Measurements from ENCODE around the gene GALNT10. TPM values are rescaled to one million over a fixed set of nuclear protein-coding genes. Genes with fewer than 3 reads are reported as not detected.

GALNT10 gene
- total and polyA plus RNA-seq, 9 of the 15 experiments (the other 6 are each of a cell fraction or from before 2014, with no cell fraction given) = 4.6 to 37.1 (median 13.3) TPM

DNA sequence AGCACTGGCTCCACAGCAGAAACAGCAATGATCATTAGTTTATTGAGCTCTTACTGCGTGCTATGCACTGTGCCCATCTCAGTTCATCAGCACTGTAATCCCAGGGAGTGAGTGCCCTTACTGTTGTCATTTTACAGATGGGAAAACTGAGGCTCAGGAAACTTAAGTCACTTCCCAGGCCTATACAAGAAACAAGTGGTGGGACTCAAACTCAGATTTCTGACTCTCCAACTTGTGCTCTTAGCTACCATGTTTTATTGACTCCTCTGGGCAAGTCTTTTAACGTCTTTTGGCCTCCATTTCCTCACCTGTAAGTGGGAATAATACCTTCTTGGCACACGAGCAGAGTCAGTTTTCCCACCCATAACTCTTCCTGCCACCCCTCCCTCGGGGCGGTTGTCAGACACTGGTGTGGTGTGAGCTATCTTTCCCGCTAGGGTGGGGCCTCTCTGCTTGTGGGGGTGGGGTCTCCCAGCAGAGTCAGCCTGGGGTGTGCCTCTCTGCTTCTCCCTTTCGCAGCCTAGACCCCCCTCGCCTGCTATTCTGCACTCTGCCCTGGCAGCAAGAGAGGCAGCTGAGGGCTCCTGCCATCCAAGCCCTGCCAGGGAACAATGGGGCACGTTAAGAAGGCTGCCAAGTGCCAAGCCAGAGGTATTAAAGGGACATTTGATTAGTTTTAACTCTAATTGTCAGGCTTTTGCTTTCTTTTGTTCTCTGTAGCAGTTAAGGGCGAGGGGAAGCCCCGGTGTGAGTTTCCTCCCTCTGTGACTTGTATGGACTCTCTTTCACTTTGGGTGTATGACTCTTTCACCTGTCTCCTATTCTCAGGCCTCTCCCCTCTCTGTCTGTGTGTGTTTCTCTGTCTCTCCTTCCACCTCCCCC, 12.1 kb downstream of the GALNT10 start:
- peak overlapping the region; percentile 70 for H3K4me2 ChIP-seq (ENCODE audit: insufficient read depth, low read length)
- POLR2A ChIA-PET = interaction anchor here (0.6 to 1.2 kb wide), 4 partner anchors 9 to 47 kb away, joined by 3 read pairs; no protein-coding TSS in a partner anchor
- no peaks in the 10 kb centered on the region for H3K9me3 ChIP-seq (replicated peaks; ENCODE audit: control insufficient read depth, insufficient read depth, low read depth, low read length)
- WGBS (ENCODE audit: insufficient coverage, low coverage, missing lambda C conversion rate) = 12% methylated on average over 11 of the region's 11 CpGs
- H3K27me3 ChIP-seq (ENCODE audit: control insufficient read depth in 2 of 2, insufficient read depth in 2 of 2, low read length in 2 of 2) = no peaks in the 10 kb centered on the region
- in situ Hi-C loops (cut with MboI) = no loop called here
- peak; percentile 79 for ATAC-seq
- H2AFZ ChIP-seq (ENCODE audit: low read depth, low read length) = peak overlapping the region; percentile 77
- intact Hi-C loops (cut with micrococcal nuclease) = no loop called here
- H3K9me1 ChIP-seq (ENCODE audit: control insufficient read depth, insufficient read depth, low read length) = no peaks in the 10 kb centered on the region
- peaks cover 69% of the 10 kb centered on the region for H3K79me2 ChIP-seq (ENCODE audit: control insufficient read depth, insufficient read depth, low read length)
- peak overlapping the region; percentile 34 to 86; a peak in 3 of 4 replicates for H3K9ac ChIP-seq (ENCODE audit: insufficient read depth in 1 of 2, low read depth in 2 of 2, low read length in 2 of 2)
- H3K4me3 ChIP-seq = no peak overlapping the region
- peak; percentile 62 for FAIRE-seq
- peak overlapping the region; percentile 43 for H3K27ac ChIP-seq (ENCODE audit: extremely low read depth, low read depth, low read length)
- CTCF ChIA-PET (ENCODE audit: low intra/inter-chr PET ratio) = no interaction called here
- H4K20me1 ChIP-seq (replicated peaks; ENCODE audit: control insufficient read depth, insufficient read depth, low read length) = no peaks in the 10 kb centered on the region
- H3K36me3 ChIP-seq (ENCODE audit: control insufficient read depth, insufficient read depth, low read length) = peaks cover 19% of the 10 kb centered on the region
- BruUV-seq (replicated peaks) = no TSS peak
- peak; percentile 64 to 84 (median 72) for DNase-seq (ENCODE audit: extremely low read depth in 1 of 4, low spot score in 3 of 4)
- H3K4me1 ChIP-seq (replicated peaks in 1 of 2; ENCODE audit: control insufficient read depth in 2 of 2, insufficient read depth in 2 of 2, low read length in 2 of 2) = peaks cover 36 to 81% of the 10 kb centered on the region in 2 experiments
- TF ChIP-seq TAF15 (IDR thresholded peaks at IDR 0.05; ENCODE audit: low read depth, low read length) = no peak
- TF ChIP-seq, protein P1, sequence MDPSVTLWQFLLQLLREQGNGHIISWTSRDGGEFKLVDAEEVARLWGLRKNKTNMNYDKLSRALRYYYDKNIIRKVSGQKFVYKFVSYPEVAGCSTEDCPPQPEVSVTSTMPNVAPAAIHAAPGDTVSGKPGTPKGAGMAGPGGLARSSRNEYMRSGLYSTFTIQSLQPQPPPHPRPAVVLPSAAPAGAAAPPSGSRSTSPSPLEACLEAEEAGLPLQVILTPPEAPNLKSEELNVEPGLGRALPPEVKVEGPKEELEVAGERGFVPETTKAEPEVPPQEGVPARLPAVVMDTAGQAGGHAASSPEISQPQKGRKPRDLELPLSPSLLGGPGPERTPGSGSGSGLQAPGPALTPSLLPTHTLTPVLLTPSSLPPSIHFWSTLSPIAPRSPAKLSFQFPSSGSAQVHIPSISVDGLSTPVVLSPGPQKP (CRISPR knock-in tag; IDR thresholded peaks at IDR 0.05) = no peak
- peak; percentile 92 for TF ChIP-seq MEIS2 (IDR thresholded peaks at IDR 0.05; ENCODE audit: partially characterized antibody)
- TF ChIP-seq ZNF124 (CRISPR knock-in tag; IDR thresholded peaks at IDR 0.05) = no peak
- peak; percentile 49; the same call in 1 of the 2 replicates for TF ChIP-seq DPF2 (IDR thresholded peaks at IDR 0.05)
- TF ChIP-seq, protein P2, sequence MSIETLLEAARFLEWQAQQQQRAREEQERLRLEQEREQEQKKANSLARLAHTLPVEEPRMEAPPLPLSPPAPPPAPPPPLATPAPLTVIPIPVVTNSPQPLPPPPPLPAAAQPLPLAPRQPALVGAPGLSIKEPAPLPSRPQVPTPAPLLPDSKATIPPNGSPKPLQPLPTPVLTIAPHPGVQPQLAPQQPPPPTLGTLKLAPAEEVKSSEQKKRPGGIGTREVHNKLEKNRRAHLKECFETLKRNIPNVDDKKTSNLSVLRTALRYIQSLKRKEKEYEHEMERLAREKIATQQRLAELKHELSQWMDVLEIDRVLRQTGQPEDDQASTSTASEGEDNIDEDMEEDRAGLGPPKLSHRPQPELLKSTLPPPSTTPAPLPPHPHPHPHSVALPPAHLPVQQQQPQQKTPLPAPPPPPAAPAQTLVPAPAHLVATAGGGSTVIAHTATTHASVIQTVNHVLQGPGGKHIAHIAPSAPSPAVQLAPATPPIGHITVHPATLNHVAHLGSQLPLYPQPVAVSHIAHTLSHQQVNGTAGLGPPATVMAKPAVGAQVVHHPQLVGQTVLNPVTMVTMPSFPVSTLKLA (conservative IDR thresholded peaks at IDR 0.05) = peak in 1 of 2 experiments; percentile 13; a peak in 1 of 4 replicates
- TF ChIP-seq, protein P3, sequence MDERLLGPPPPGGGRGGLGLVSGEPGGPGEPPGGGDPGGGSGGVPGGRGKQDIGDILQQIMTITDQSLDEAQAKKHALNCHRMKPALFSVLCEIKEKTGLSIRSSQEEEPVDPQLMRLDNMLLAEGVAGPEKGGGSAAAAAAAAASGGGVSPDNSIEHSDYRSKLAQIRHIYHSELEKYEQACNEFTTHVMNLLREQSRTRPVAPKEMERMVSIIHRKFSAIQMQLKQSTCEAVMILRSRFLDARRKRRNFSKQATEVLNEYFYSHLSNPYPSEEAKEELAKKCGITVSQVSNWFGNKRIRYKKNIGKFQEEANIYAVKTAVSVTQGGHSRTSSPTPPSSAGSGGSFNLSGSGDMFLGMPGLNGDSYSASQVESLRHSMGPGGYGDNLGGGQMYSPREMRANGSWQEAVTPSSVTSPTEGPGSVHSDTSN (CRISPR knock-in tag; IDR thresholded peaks at IDR 0.05; ENCODE audit: low read depth) = no peak
- TF ChIP-seq, protein P3 (tag; conservative IDR thresholded peaks at IDR 0.05; ENCODE audit: low read depth) = peak; percentile 79
- TF ChIP-seq RBBP5 (IDR thresholded peaks at IDR 0.05; ENCODE audit: borderline replicate concordance, insufficient read depth, low read length, poor library complexity, severe bottlenecking) = peak; percentile 49
- TF ChIP-seq, protein P4, sequence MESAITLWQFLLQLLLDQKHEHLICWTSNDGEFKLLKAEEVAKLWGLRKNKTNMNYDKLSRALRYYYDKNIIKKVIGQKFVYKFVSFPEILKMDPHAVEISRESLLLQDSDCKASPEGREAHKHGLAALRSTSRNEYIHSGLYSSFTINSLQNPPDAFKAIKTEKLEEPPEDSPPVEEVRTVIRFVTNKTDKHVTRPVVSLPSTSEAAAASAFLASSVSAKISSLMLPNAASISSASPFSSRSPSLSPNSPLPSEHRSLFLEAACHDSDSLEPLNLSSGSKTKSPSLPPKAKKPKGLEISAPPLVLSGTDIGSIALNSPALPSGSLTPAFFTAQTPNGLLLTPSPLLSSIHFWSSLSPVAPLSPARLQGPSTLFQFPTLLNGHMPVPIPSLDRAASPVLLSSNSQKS (CRISPR knock-in tag; IDR thresholded peaks at IDR 0.05) = no peak
- TF ChIP-seq SNIP1 (IDR thresholded peaks at IDR 0.05; ENCODE audit: low read depth) = no peak
- TF ChIP-seq HLTF (IDR thresholded peaks at IDR 0.05) = no peak
- TF ChIP-seq HDAC1 (IDR thresholded peaks at IDR 0.05) = 0 out of 4 replicates have a peak, but pooled peaks of 1 of the 2 experiments have one; percentile 10
- TF ChIP-seq EP400 (IDR thresholded peaks at IDR 0.05) = peak; percentile 37; the same call in 1 of the 2 replicates
- no peak for TF ChIP-seq ATF1 (CRISPR knock-in tag; IDR thresholded peaks at IDR 0.05)
- 0 out of 2 replicates have a peak, but pooled peaks have one; percentile 12 for TF ChIP-seq ATF1 (tag; IDR thresholded peaks at IDR 0.05)

Data from K562 (cell line).